GM13977 (cell line): ENCODE data around the gene TPP1.

Experiments used
- DNase-seq: peaks from one replicate; pipeline ENCODE4 v3.0.0; 2012; ENCODE audit warnings: low spot score
- CTCF ChIP-seq: IDR thresholded peaks from 2 replicates; pipeline ENCODE4 v1.5.1; 2012; ENCODE audit warnings: mild to moderate bottlenecking, control low read depth; ENCODE audit not compliant: insufficient read depth; ENCODE audit errors: extremely low read depth, missing control alignments
- in situ Hi-C: fragments of 300-500 bp; cut with MboI; formaldehyde crosslinking; loops from one replicate; pipeline ENCODE4 v1.12.0; 2022; ENCODE audit warnings: low sequenced_read_pairs, low pct_unique_long_range_greater_than_20kb, mixed read lengths, inconsistent platforms; ENCODE audit not compliant: unreplicated experiment

TPP1 gene

GRCh38 chr11:6648501-6648900, 29.3 kb upstream of the TPP1 start:
- in situ Hi-C loops, result no loop called here
- DNase-seq, result no peak
- TF ChIP-seq CTCF, result no peak

GRCh38 chr11:6647836-6648235, 28.6 kb upstream of the TPP1 start:
- TF ChIP-seq CTCF, result no peak
- DNase-seq, result no peak
- in situ Hi-C loops, result no loop called here

GRCh38 chr11:6646918-6647679, 27.9 kb upstream of the TPP1 start:
- DNase-seq, result peak; percentile 69
- in situ Hi-C loops, result no loop called here
- TF ChIP-seq CTCF, result no peak

GRCh38 chr11:6646576-6646917, 27.3 kb upstream of the TPP1 start:
- no peak for TF ChIP-seq CTCF
- in situ Hi-C loops, result no loop called here
- no peak for DNase-seq

GRCh38 chr11:6646071-6646470, 26.8 kb upstream of the TPP1 start:
- in situ Hi-C loops, result no loop called here
- DNase-seq, result no peak
- TF ChIP-seq CTCF, result no peak

- TF ChIP-seq CTCF, result no peak
- DNase-seq, result no peak
- in situ Hi-C loops, result no loop called here
These were observed 23.7 kb upstream of the TPP1 start for GRCh38 chr11:6642957-6643356.
